OCI-LY3 (cell line): Measurements from ENCODE around the gene NDUFV2.

Experiments
- EZH2phosphoT487 ChIP-seq: fragments of 200-600 bp; shearing (Covaris generic); IDR thresholded peaks from 2 replicates; pipeline ENCODE4 v1.6.1; 2018; ENCODE audit warnings: antibody characterized with exemption, mixed run types, low read depth
- TF ChIP-seq, protein P1 (sequence below): fragments of 200-600, 300-600 bp; sonication (generic); IDR thresholded peaks from 2 replicates; pipeline ENCODE4 v1.5.1; 2014; ENCODE audit warnings: antibody characterized with exemption, low read length, low read depth

DNA sequence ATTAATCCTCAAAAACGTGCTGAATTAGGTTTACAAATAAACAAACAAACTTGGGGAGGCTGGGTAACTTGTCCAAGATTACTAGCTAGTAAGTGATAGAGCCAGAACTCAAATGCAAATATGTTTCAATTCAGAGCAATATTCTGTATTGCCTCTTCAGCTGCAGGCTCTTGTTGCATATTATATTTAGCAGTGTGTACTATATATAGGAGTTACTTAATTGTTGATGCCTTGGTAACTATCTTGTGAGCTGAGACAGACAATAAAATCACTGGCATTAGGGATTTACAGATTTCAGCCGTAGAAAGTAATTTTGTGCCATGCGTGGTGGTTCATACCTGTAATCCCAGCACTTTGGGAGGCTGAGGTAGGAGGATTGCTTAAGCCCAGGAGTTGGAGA, 23.8 kb downstream of the NDUFV2 start:
- TF ChIP-seq, protein P1, sequence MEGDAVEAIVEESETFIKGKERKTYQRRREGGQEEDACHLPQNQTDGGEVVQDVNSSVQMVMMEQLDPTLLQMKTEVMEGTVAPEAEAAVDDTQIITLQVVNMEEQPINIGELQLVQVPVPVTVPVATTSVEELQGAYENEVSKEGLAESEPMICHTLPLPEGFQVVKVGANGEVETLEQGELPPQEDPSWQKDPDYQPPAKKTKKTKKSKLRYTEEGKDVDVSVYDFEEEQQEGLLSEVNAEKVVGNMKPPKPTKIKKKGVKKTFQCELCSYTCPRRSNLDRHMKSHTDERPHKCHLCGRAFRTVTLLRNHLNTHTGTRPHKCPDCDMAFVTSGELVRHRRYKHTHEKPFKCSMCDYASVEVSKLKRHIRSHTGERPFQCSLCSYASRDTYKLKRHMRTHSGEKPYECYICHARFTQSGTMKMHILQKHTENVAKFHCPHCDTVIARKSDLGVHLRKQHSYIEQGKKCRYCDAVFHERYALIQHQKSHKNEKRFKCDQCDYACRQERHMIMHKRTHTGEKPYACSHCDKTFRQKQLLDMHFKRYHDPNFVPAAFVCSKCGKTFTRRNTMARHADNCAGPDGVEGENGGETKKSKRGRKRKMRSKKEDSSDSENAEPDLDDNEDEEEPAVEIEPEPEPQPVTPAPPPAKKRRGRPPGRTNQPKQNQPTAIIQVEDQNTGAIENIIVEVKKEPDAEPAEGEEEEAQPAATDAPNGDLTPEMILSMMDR = no peak
- TF ChIP-seq EZH2phosphoT487 = no peak
